Liver (tissue), 9 donors: ENCODE measurements around the gene CASP14. TPM values are rescaled to one million over a fixed set of nuclear protein-coding genes. Genes with fewer than 3 reads are reported as not detected.

Source experiments
- DNase-seq: peaks from one replicate; pipeline ENCODE4 v3.0.0-alpha.2; 2017; ENCODE audit warnings: low spot score
- H3K27ac ChIP-seq, 2 donors: one replicate each; pipeline ENCODE4 v1.7.0; 2013; ENCODE audit warnings: inconsistent platforms in 2 of 2, low read length in 2 of 2, control low read depth in 1 of 2, low read depth in 1 of 2, mild to moderate bottlenecking in 1 of 2
- H3K27me3 ChIP-seq, 4 donors: one replicate each; pipeline versions ENCODE4 v1.6.1 to v1.7.0; 2013; ENCODE audit warnings: low read length in 3 of 4, inconsistent platforms in 1 of 4, mild to moderate bottlenecking in 1 of 4, moderate library complexity in 1 of 4; ENCODE audit not compliant: control insufficient read depth in 4 of 4, insufficient read depth in 4 of 4
- H3K36me3 ChIP-seq, 4 donors: one replicate each; pipeline versions ENCODE4 v1.6.1 to v1.7.0; 2013; ENCODE audit warnings: low read length in 3 of 4, mild to moderate bottlenecking in 3 of 4, low read depth in 1 of 4, moderate library complexity in 1 of 4; ENCODE audit not compliant: control insufficient read depth in 4 of 4, insufficient read depth in 3 of 4
- H3K4me1 ChIP-seq, 4 donors: one replicate each; pipeline versions ENCODE4 v1.6.1 to v1.7.0; 2013; ENCODE audit warnings: low read length in 3 of 4, mild to moderate bottlenecking in 3 of 4, moderate library complexity in 1 of 4; ENCODE audit not compliant: control insufficient read depth in 4 of 4, insufficient read depth in 4 of 4
- H3K4me3 ChIP-seq, 3 donors: one replicate each; pipeline versions ENCODE4 v1.6.1 to v1.7.0; 2013; ENCODE audit warnings: low read length in 3 of 3, control low read depth in 1 of 3, low read depth in 1 of 3, mild to moderate bottlenecking in 1 of 3
- H3K9ac ChIP-seq, 2 donors: one replicate each; pipeline ENCODE4 v1.7.0; 2013; ENCODE audit warnings: low read length in 2 of 2, mild to moderate bottlenecking in 2 of 2, moderate library complexity in 2 of 2, control low read depth in 1 of 2, low read depth in 1 of 2
- H3K9me3 ChIP-seq, 4 donors: one replicate each; pipeline versions ENCODE4 v1.6.1 to v1.7.0; 2013; ENCODE audit warnings: low read length in 3 of 4; ENCODE audit not compliant: control insufficient read depth in 4 of 4
- ATF3 ChIP-seq: IDR thresholded peaks from 2 replicates; pipeline ENCODE4 v1.6.1; 2016; ENCODE audit warnings: antibody characterized with exemption
- CTCF ChIP-seq: fragments of 150-350 bp; IDR thresholded peaks from 2 replicates; pipeline ENCODE4 v1.5.1; 2017; ENCODE audit warnings: improper control_type of control experiment, low read depth, low read length; ENCODE audit not compliant: missing input control
- EGR1 ChIP-seq, 2 donors: IDR thresholded peaks; 2 replicates each; pipeline ENCODE4 v1.6.1; 2016 to 2018; ENCODE audit warnings: antibody characterized with exemption in 2 of 2, low read depth in 2 of 2
- FOXA1 ChIP-seq: IDR thresholded peaks from 2 replicates; pipeline ENCODE4 v1.6.1; 2016; ENCODE audit warnings: antibody characterized with exemption
- FOXA2 ChIP-seq: IDR thresholded peaks from 2 replicates; pipeline ENCODE4 v1.6.1; 2016; ENCODE audit warnings: antibody characterized with exemption
- GABPA ChIP-seq, 2 donors: IDR thresholded peaks in 1 of 2; conservative IDR thresholded peaks in 1 of 2; 2 replicates each; pipeline ENCODE4 v1.6.1; 2016; ENCODE audit warnings: antibody characterized with exemption in 2 of 2, mild to moderate bottlenecking in 1 of 2, moderate library complexity in 1 of 2
- HNF4A ChIP-seq, 2 donors: conservative IDR thresholded peaks; 2 replicates each; pipeline ENCODE4 v1.6.1; 2016; ENCODE audit warnings: antibody characterized with exemption in 2 of 2, mild to moderate bottlenecking in 2 of 2
- HNF4G ChIP-seq: IDR thresholded peaks from 2 replicates; pipeline ENCODE4 v1.6.1; 2016; ENCODE audit warnings: antibody characterized with exemption
- JUND ChIP-seq, 2 donors: IDR thresholded peaks; 2 replicates each; pipeline ENCODE4 v1.6.1; 2016; ENCODE audit warnings: antibody characterized with exemption in 2 of 2
- NR2F2 ChIP-seq: IDR thresholded peaks from 2 replicates; pipeline ENCODE4 v1.6.1; 2016; ENCODE audit warnings: antibody characterized with exemption
- RAD21 ChIP-seq, 2 donors: IDR thresholded peaks; 2 replicates each; pipeline ENCODE4 v1.6.1; 2016; ENCODE audit warnings: antibody characterized with exemption in 2 of 2, mild to moderate bottlenecking in 2 of 2
- REST ChIP-seq: IDR thresholded peaks from 2 replicates; pipeline ENCODE4 v1.6.1; 2016; ENCODE audit warnings: antibody characterized with exemption, mild to moderate bottlenecking
- RXRA ChIP-seq, 2 donors: IDR thresholded peaks; 2 replicates each; pipeline ENCODE4 v1.6.1; 2017 to 2018; ENCODE audit warnings: antibody characterized with exemption in 2 of 2, mild to moderate bottlenecking in 1 of 2
- SP1 ChIP-seq: IDR thresholded peaks from 2 replicates; pipeline ENCODE4 v1.6.1; 2018; ENCODE audit warnings: antibody characterized with exemption, mild to moderate bottlenecking
- TAF1 ChIP-seq: conservative IDR thresholded peaks from 2 replicates; pipeline ENCODE4 v1.6.1; 2016; ENCODE audit warnings: antibody characterized with exemption, mild to moderate bottlenecking
- ZBTB33 ChIP-seq: IDR thresholded peaks from 2 replicates; pipeline ENCODE4 v1.6.1; 2016; ENCODE audit warnings: antibody characterized with exemption
- WGBS: extraction: QIAGEN DNeasy Blood & Tissue Kit; methylation state at CpG from one replicate; pipeline ENCODE4 v1.1.7; 2013; 5-methylcytosine and 5-hydroxymethylcytosine counted together
- polyA plus RNA-seq, 2 donors: library from polyadenylated mRNA; stranded (reverse) in 1 of 2; unstranded in 1 of 2; fragments of 200-250 nt in 1 of 2; fragments of >200 nt in 1 of 2; fragmentation: Nextera tagmentation in 1 of 2; extraction: Ambion mirVana in 1 of 2; gene quantifications; one replicate each; pipeline versions ENCODE4 v1.2.1 to v1.2.3, GENCODE V29; 2013 to 2015
- total RNA-seq, 2 donors: library from RNA; depleted of rRNA; stranded (reverse); fragments of >200 nt; gene quantifications; one replicate each; pipeline ENCODE4 v1.2.3, GENCODE V29; 2014
- TF ChIP-seq, protein P1 (sequence below): IDR thresholded peaks from 2 replicates; pipeline ENCODE4 v1.6.1; 2016; ENCODE audit warnings: antibody characterized with exemption
- donor health status: healthy.
- donor health status: healthy.
- donor health status: healthy.
- donor health status: healthy.
- donor health status: healthy.

The CASP14 gene
- total and polyA plus RNA-seq, 4 donors, result not detected

- H3K27me3 ChIP-seq, result no peaks in the 10 kb centered on the region
- 91% methylated on average over 3 of the region's 3 CpGs for WGBS
- peaks cover 0 to 2% (median 0%) of the 10 kb centered on the region in 4 donors for H3K36me3 ChIP-seq
- H3K27ac ChIP-seq, result no peak overlapping the region
- H3K9me3 ChIP-seq, result peaks cover 2 to 6% (median 3%) of the 10 kb centered on the region in 4 donors
- no peak overlapping the region for H3K9ac ChIP-seq
- no peak for TF ChIP-seq EGR1 (IDR thresholded peaks at IDR 0.05; ENCODE audit: low read depth in 2 of 2)
- TF ChIP-seq SP1, result no peak
- TF ChIP-seq NR2F2, result no peak
- no peak for TF ChIP-seq ZBTB33
- TF ChIP-seq GABPA (IDR thresholded peaks at IDR 0.05 in 1 of 2, conservative IDR thresholded peaks at IDR 0.05 in 1 of 2), result no peak
- no peak for TF ChIP-seq ATF3
- TF ChIP-seq RXRA (IDR thresholded peaks at IDR 0.05), result no peak
- no peak for TF ChIP-seq RAD21 (IDR thresholded peaks at IDR 0.05)
- TF ChIP-seq FOXA1, result no peak
- no peak for TF ChIP-seq HNF4G
- no peak for TF ChIP-seq HNF4A (conservative IDR thresholded peaks at IDR 0.05)
- no peak for TF ChIP-seq REST
- no peak for TF ChIP-seq JUND (IDR thresholded peaks at IDR 0.05)
- TF ChIP-seq, protein P1, sequence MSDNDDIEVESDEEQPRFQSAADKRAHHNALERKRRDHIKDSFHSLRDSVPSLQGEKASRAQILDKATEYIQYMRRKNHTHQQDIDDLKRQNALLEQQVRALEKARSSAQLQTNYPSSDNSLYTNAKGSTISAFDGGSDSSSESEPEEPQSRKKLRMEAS, result no peak
- TF ChIP-seq CTCF, result no peak
- TF ChIP-seq TAF1, result no peak
- TF ChIP-seq FOXA2, result no peak
- DNase-seq, result no peak
- no peak overlapping the region for H3K4me3 ChIP-seq
- peaks cover 0 to 9% (median 0%) of the 10 kb centered on the region in 4 donors for H3K4me1 ChIP-seq
Measured at GRCh38 chr19:15105044-15105443, 55.8 kb downstream of the CASP14 start.
